Small intestine (tissue), 7 donors: Measurements from ENCODE around the gene GDF7. TPM values are rescaled to one million over a fixed set of nuclear protein-coding genes. Genes with fewer than 3 reads are reported as not detected.

Experiments used
- DNase-seq, 2 donors: peaks; one replicate each; pipeline versions ENCODE4 v3.0.0 to v3.0.0-alpha.2; 2013
- FAIRE-seq: peaks from 2 replicates; lab custom pipeline; 2012; peaks lifted over from hg19 to GRCh38; lab: Jason Lieb, UNC
- H3K27ac ChIP-seq, 3 donors: one replicate each; pipeline ENCODE4 v1.5.1; 2013; ENCODE audit warnings: low read length in 2 of 3, mild to moderate bottlenecking in 2 of 3, control low read depth in 1 of 3, inconsistent platforms in 1 of 3, low read depth in 1 of 3, moderate library complexity in 1 of 3
- H3K27me3 ChIP-seq, 3 donors: one replicate each; pipeline ENCODE4 v1.6.1; 2013; ENCODE audit warnings: low read length in 3 of 3, inconsistent platforms in 1 of 3; ENCODE audit not compliant: control insufficient read depth in 3 of 3, insufficient read depth in 3 of 3
- H3K36me3 ChIP-seq, 3 donors: one replicate each; pipeline ENCODE4 v1.6.1; 2013; ENCODE audit warnings: low read length in 3 of 3, inconsistent platforms in 1 of 3, low read depth in 1 of 3, mild to moderate bottlenecking in 1 of 3, moderate library complexity in 1 of 3; ENCODE audit not compliant: control insufficient read depth in 3 of 3, insufficient read depth in 2 of 3
- H3K4me1 ChIP-seq, 3 donors: one replicate each; pipeline ENCODE4 v1.6.1; 2013; ENCODE audit warnings: low read length in 2 of 3, inconsistent platforms in 1 of 3, low read depth in 1 of 3, mild to moderate bottlenecking in 1 of 3, moderate library complexity in 1 of 3; ENCODE audit not compliant: control insufficient read depth in 3 of 3, insufficient read depth in 2 of 3
- H3K4me3 ChIP-seq, 3 donors: one replicate each; pipeline ENCODE4 v1.5.1; 2013; ENCODE audit warnings: low read length in 3 of 3, control low read depth in 1 of 3, inconsistent platforms in 1 of 3, low read depth in 1 of 3, mild to moderate bottlenecking in 1 of 3, moderate library complexity in 1 of 3
- H3K9me3 ChIP-seq, 2 donors: one replicate each; pipeline ENCODE4 v1.6.1; 2013; ENCODE audit warnings: low read depth in 1 of 2, low read length in 1 of 2; ENCODE audit not compliant: control insufficient read depth in 2 of 2, insufficient read depth in 1 of 2
- WGBS, 3 donors: extraction: QIAGEN DNeasy Blood & Tissue Kit; methylation state at CpG; one replicate each; pipeline ENCODE4 v1.1.7; 2013; 5-methylcytosine and 5-hydroxymethylcytosine counted together
- polyA plus RNA-seq, 4 donors: library from polyadenylated mRNA; stranded (reverse) in 3 of 4; unstranded in 1 of 4; fragments of 200-250 nt in 3 of 4; fragments of 120-200 nt in 1 of 4; gene quantifications; one replicate each; pipeline versions ENCODE4 v1.2.1 to v1.2.3, GENCODE V29; 2013
- donor health status: healthy with polysubstance abuse.
- donor health status: control.
- donor health status: control.
- donor health status: Bipolar disorder and iron deficiency.
- donor health status: healthy.

The GDF7 gene
- polyA plus RNA-seq, 4 donors = 0.16 TPM; not detected in 2

DNA sequence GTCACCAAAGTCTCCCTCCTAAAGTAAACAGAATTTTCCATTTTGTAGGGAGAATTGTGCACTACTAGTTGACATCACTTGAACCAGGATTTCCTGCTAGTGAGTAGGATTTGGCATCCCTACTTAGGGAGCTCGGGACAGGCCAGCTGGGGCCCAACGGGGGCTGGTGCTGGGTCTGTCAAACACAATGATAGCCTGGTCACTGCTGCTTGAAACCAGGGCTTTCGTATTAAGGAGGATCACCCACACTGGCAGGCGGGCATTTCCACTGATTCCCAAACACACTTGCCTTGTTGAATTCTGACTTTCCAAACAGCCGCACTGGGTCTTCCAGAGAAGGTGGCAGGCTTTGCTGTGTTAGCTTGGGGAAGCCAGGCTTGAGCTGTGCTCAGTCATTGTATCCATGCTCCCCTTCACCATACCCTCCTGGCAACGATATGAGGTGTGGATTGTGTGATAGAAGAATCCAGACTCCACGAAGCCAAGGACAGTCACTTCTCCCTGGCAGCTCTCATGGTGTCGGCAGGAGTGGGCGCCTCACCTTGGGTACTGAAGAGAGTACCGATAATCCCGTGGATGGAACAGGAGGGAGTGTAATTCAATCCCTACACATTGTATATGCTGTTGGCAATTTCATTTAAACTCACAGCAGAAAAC is 7.5 kb downstream of the GDF7 start:
- Histone ChIP-seq H3K4me3 (no peak overlapping the region), H3K27me3 (peaks cover 10 to 50% (median 32%) of the 10 kb centered on the region in 3 donors), H3K27ac (no peak overlapping the region), H3K4me1 (peaks cover 0 to 38% (median 0%) of the 10 kb centered on the region in 3 donors), H3K9me3 (peaks cover 0 to 3% of the 10 kb centered on the region in 2 donors), H3K36me3 (peaks cover 0 to 13% (median 0%) of the 10 kb centered on the region in 3 donors)
- no peak for FAIRE-seq
- DNase-seq = no peak
- WGBS, 3 donors = 78 to 83% (median 78%) methylated on average over 11 of the region's 11 CpGs

DNA sequence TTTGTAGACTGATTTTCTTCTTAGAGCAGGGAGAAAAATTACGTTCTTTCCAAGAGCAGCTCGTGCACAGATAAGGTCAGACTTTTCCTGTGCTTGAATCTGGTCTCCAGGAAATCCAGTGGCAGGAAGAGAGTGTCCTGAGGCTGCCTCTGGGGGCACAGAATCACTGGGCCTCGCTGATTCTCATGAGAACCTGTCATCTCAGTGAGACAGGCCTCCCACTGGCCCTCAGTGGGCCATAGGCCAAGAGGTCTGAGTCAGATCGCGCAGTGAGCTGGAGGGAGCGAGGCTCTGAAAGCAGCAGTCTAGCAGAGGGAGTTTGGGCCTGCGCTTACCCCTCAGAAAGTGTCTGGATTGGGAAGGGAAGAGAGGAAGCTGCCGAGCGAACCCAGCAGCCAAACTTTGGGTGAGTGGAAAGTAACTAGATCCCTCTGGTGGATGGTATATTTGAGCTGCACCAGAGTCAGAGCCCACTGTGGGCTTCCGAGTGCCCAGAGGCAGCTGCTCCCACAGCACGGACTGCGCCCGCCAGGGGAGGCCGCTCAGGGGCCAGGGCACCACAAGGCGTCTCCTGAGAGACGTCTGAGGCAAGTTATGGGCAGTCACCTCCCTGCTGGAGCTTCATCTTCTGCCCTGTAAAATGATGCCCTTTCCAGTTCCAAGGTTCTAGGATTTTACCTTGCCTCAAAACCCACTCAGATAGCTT is 8.2 kb downstream of the GDF7 start:
- H3K36me3 ChIP-seq = peaks cover 0 to 18% (median 0%) of the 10 kb centered on the region in 3 donors
- DNase-seq = no peak
- FAIRE-seq = no peak
- 43 to 55% (median 55%) methylated on average over 16 of the region's 16 CpGs for WGBS, 3 donors
- no peak overlapping the region for H3K27ac ChIP-seq
- H3K9me3 ChIP-seq = peaks cover 0 to 3% of the 10 kb centered on the region in 2 donors
- peaks cover 0 to 31% (median 0%) of the 10 kb centered on the region in 3 donors for H3K4me1 ChIP-seq
- H3K4me3 ChIP-seq = no peak overlapping the region
- H3K27me3 ChIP-seq = peaks cover 7 to 43% (median 26%) of the 10 kb centered on the region in 3 donors

DNA sequence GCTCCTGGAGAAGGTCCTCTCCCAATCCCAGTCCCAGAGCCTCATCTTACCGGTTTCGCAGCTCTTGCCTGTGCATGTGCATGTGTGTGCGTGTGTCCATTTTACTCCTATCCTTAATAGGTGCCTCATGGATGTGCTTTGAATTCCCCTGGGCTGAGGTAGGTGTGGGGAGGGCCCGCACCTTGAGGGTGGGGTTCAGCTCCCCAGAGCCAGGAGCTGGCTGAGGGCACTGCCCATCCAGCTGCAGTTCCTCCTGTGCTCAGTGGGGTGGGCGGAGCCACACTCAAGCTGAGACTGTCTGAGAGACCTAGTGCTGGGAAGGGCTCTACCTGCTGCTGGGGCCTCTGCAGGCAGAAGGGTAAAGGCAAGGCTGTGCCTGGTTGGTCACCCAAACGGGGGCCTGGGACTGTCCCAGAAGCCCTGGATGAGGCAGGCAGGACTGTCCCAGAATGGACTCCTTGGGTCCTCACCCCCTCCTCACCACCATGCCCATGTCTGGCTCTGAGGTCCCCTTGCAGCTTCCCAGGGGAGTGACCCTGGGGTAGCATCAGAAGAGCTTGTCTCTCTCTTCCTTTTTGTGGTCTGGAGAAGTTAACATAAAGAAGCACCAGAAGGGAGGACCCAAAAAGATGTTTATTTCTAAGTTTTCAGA is 8.9 kb downstream of the GDF7 start:
- Histone ChIP-seq H3K36me3 (peaks cover 0 to 22% (median 0%) of the 10 kb centered on the region in 3 donors), H3K27me3 (peaks cover 1 to 36% (median 24%) of the 10 kb centered on the region in 3 donors), H3K4me3 (no peak overlapping the region), H3K4me1 (peaks cover 0 to 28% (median 0%) of the 10 kb centered on the region in 3 donors), H3K9me3 (peaks cover 0 to 3% of the 10 kb centered on the region in 2 donors), H3K27ac (peak overlapping the region in 2 of 3 donors; percentile 47 to 74)
- FAIRE-seq (no peak), DNase-seq (peak; percentile 71 to 85)
- WGBS, 3 donors = 14 to 61% (median 35%) methylated on average over 6 of the region's 6 CpGs

GRCh38 chr2:20676353-20677215 is 9.6 kb downstream of the GDF7 start:
- Histone ChIP-seq H3K4me3 (no peak overlapping the region), H3K4me1 (peaks cover 0 to 24% (median 0%) of the 10 kb centered on the region in 3 donors), H3K9me3 (peaks cover 0 to 1% of the 10 kb centered on the region in 2 donors), H3K27me3 (peaks cover 0 to 28% (median 16%) of the 10 kb centered on the region in 3 donors), H3K27ac (peak overlapping the region in 1 of 3 donors; percentile 74), H3K36me3 (peaks cover 0 to 26% (median 0%) of the 10 kb centered on the region in 3 donors)
- WGBS, 3 donors = 55 to 72% (median 65%) methylated on average over 12 of the region's 12 CpGs
- DNase-seq (peak; percentile 89 to 91), FAIRE-seq (no peak)

DNA sequence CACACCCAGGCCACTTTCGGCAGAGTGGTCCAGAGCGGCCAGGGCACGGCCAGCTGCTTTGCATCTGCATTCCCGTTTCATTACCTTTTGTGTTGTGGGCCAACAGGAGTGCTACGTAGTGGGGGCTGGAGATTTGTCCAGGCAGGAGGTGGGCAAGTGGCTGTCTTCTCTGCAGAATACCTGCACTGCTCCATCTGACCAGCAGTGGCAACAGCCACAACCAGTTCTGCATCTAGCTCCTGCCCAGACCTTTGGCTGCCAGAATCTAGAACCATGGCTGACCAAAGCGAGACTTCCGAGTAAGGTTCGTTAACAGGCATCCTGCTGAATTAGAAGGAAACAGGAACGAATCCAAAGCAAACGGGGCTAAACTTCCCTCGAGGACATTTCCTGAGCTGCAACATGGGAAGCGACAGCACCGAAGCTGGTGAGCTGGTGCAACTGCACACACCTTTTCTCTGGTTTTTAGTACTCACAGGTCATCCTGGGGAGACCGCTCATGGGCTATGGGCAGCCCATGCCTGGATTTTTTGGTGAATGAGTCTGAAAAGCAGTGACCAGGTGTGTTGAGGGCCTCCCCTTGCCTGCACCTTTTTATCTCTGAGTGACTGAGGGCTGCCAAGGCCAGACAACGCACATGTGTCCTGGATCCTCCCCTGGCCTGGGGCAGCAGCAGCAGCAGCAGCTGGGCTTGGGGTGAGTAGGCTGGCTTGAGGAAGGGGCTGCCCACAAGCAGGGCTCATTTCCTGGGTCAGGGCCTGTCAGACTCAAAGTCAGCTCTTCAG is 10.5 kb downstream of the GDF7 start:
- H3K4me1 ChIP-seq = peaks cover 0 to 18% (median 0%) of the 10 kb centered on the region in 3 donors
- H3K27me3 ChIP-seq = peaks cover 0 to 19% (median 10%) of the 10 kb centered on the region in 3 donors
- FAIRE-seq (no peak), DNase-seq (no peak)
- H3K4me3 ChIP-seq = no peak overlapping the region
- H3K27ac ChIP-seq = no peak overlapping the region
- 82 to 87% (median 83%) methylated on average over 15 of the region's 15 CpGs for WGBS, 3 donors
- peaks cover 0 to 33% (median 0%) of the 10 kb centered on the region in 3 donors for H3K36me3 ChIP-seq
- no peaks in the 10 kb centered on the region for H3K9me3 ChIP-seq

DNA sequence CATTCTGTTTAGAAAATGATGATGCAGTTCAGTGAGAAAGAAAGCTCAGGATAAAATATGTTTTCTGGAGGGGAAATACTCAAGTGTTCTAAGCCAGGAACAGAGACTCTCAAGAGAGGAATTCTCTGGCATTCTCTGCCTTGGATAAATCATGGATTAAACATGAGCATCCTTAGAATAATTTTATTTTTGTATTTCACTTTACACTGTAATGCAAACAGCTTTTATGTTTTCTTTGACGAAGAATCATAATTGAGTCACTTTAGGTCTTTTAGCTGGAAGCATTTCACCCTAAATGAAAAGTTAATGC is 11.1 kb downstream of the GDF7 start:
- peaks cover 0 to 18% (median 0%) of the 10 kb centered on the region in 3 donors for H3K4me1 ChIP-seq
- H3K27ac ChIP-seq = no peak overlapping the region
- DNase-seq = no peak
- peaks cover 0 to 14% (median 6%) of the 10 kb centered on the region in 3 donors for H3K27me3 ChIP-seq
- no peak for FAIRE-seq
- H3K4me3 ChIP-seq = no peak overlapping the region
- H3K36me3 ChIP-seq = peaks cover 0 to 36% (median 0%) of the 10 kb centered on the region in 3 donors
- H3K9me3 ChIP-seq = no peaks in the 10 kb centered on the region
- 82 to 100% (median 95%) methylated on average over 1 of the region's 1 CpG for WGBS, 3 donors

DNA sequence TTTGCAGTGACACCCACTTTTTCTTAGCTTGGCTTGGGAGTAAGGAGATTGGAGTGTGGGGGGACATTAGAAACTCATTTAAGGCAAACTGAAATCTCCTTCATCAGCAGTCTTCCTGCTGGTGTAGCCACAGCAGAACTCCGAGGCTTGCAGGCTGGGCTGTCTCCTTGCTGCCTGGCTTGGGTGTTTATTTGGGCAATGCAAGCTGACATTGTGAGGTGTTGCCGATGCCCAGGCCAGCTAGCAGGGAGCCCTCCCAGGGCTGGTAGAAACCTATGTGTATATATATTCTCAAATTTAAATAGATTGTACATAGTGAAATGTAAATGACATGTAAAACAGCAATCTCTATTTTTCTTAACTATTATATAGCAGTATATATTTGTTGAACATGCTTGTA is 11.8 kb downstream of the GDF7 start:
- Histone ChIP-seq H3K4me1 (peaks cover 0 to 18% (median 0%) of the 10 kb centered on the region in 3 donors), H3K27ac (no peak overlapping the region), H3K9me3 (no peaks in the 10 kb centered on the region), H3K27me3 (peaks cover 0 to 11% (median 3%) of the 10 kb centered on the region in 3 donors), H3K4me3 (no peak overlapping the region), H3K36me3 (peaks cover 0 to 41% (median 0%) of the 10 kb centered on the region in 3 donors)
- FAIRE-seq = no peak
- 90 to 95% (median 90%) methylated on average over 2 of the region's 2 CpGs for WGBS, 3 donors
- DNase-seq = no peak
